H9 (cell line): ENCODE data around the gene DMD. TPM values are rescaled to one million over a fixed set of nuclear protein-coding genes. Genes with fewer than 3 reads are reported as not detected.

Experiments
- DNase-seq: peaks from one replicate; pipeline ENCODE4 v3.0.0-alpha.2; 2017
- H2AFZ ChIP-seq: one replicate; pipeline ENCODE4 v1.6.1; 2013; ENCODE audit warnings: mild to moderate bottlenecking, low read length, control low read depth, moderate library complexity
- H2AK5ac ChIP-seq: 2 replicates; pipeline ENCODE4 v1.6.1; 2013; ENCODE audit warnings: low read length, control low read depth, mixed read lengths; ENCODE audit not compliant: insufficient read length
- H2BK120ac ChIP-seq: one replicate; pipeline ENCODE4 v1.6.1; 2013; ENCODE audit warnings: low read depth, mild to moderate bottlenecking, low read length, control low read depth, inconsistent platforms; ENCODE audit not compliant: poor library complexity, severe bottlenecking
- H2BK12ac ChIP-seq: 2 replicates; pipeline ENCODE4 v1.6.1; 2013; ENCODE audit warnings: low read length, control low read depth, mixed read lengths, low read depth; ENCODE audit not compliant: insufficient read length
- H2BK15ac ChIP-seq: 2 replicates; pipeline ENCODE4 v1.6.1; 2013; ENCODE audit warnings: low read depth, low read length, control low read depth
- H2BK20ac ChIP-seq: one replicate; pipeline ENCODE4 v1.6.1; 2013; ENCODE audit warnings: low read depth, mild to moderate bottlenecking, low read length, control low read depth, inconsistent platforms; ENCODE audit not compliant: poor library complexity, severe bottlenecking
- H2BK5ac ChIP-seq: 2 replicates; pipeline ENCODE4 v1.6.1; 2013; ENCODE audit warnings: low read length, control low read depth, mixed read lengths; ENCODE audit not compliant: insufficient read length
- H3K14ac ChIP-seq: 2 replicates; pipeline ENCODE4 v1.6.1; 2013; ENCODE audit warnings: low read length, control low read depth; ENCODE audit not compliant: insufficient read depth
- H3K18ac ChIP-seq: 2 replicates; pipeline ENCODE4 v1.6.1; 2013; ENCODE audit warnings: low read depth, mild to moderate bottlenecking, mixed read lengths, low read length, control low read depth; ENCODE audit not compliant: insufficient read length
- H3K23ac ChIP-seq: 2 replicates; pipeline ENCODE4 v1.6.1; 2013; ENCODE audit warnings: low read length, control low read depth, mixed read lengths, low read depth; ENCODE audit not compliant: insufficient read length
- H3K23me2 ChIP-seq: 2 replicates; pipeline ENCODE4 v1.6.1; 2013; ENCODE audit warnings: low read depth, mild to moderate bottlenecking, mixed read lengths, low read length, control low read depth; ENCODE audit not compliant: insufficient read length, poor library complexity, severe bottlenecking
- H3K27ac ChIP-seq: 2 replicates; pipeline ENCODE4 v1.5.1; 2013; ENCODE audit warnings: low read length, control low read depth, mixed read lengths, low read depth; ENCODE audit not compliant: insufficient read length
- H3K27me3 ChIP-seq: 2 replicates; pipeline ENCODE4 v1.6.1; 2013; ENCODE audit warnings: low read length, control low read depth, inconsistent platforms; ENCODE audit not compliant: insufficient read depth
- H3K4ac ChIP-seq: 2 replicates; pipeline ENCODE4 v1.6.1; 2013; ENCODE audit warnings: low read depth, mild to moderate bottlenecking, control low read depth, inconsistent platforms, low read length, moderate library complexity
- H3K4me1 ChIP-seq: 2 replicates; pipeline ENCODE4 v1.6.1; 2013; ENCODE audit warnings: low read length, control low read depth, inconsistent platforms; ENCODE audit not compliant: insufficient read depth
- H3K4me2 ChIP-seq: 2 replicates; pipeline ENCODE4 v1.6.1; 2013; ENCODE audit warnings: low read length, control low read depth, mixed read lengths; ENCODE audit not compliant: insufficient read length, insufficient read depth
- H3K56ac ChIP-seq: 2 replicates; pipeline ENCODE4 v1.6.1; 2013; ENCODE audit warnings: low read depth, mild to moderate bottlenecking, mixed read lengths, low read length, control low read depth; ENCODE audit not compliant: insufficient read length
- H3K79me1 ChIP-seq: 2 replicates; pipeline ENCODE4 v1.6.1; 2013; ENCODE audit warnings: low read depth, mild to moderate bottlenecking, moderate library complexity, low read length, control low read depth, inconsistent platforms; ENCODE audit not compliant: insufficient read depth, poor library complexity, severe bottlenecking
- H3K79me2 ChIP-seq: 2 replicates; pipeline ENCODE4 v1.6.1; 2013; ENCODE audit warnings: low read length, control low read depth, inconsistent platforms; ENCODE audit not compliant: insufficient read depth
- H3K9ac ChIP-seq: 2 replicates; pipeline ENCODE4 v1.6.1; 2013; ENCODE audit warnings: low read length, control low read depth, mixed read lengths; ENCODE audit not compliant: insufficient read length; ENCODE audit errors: extremely low read depth
- H3K9me3 ChIP-seq: one replicate; pipeline ENCODE4 v1.6.1; 2013; ENCODE audit warnings: low read depth, low read length, inconsistent platforms; ENCODE audit not compliant: control insufficient read depth
- H3T11ph ChIP-seq: one replicate; pipeline ENCODE4 v1.6.1; 2013; ENCODE audit warnings: mild to moderate bottlenecking, low read length, control low read depth, inconsistent platforms
- H4K20me1 ChIP-seq: one replicate; pipeline ENCODE4 v1.6.1; 2013; ENCODE audit not compliant: control insufficient read depth, insufficient read length, insufficient read depth
- H4K5ac ChIP-seq: 2 replicates; pipeline ENCODE4 v1.6.1; 2013; ENCODE audit warnings: low read depth, mild to moderate bottlenecking, mixed read lengths, low read length, control low read depth; ENCODE audit not compliant: insufficient read length
- H4K8ac ChIP-seq: replicated peaks from 2 replicates; pipeline ENCODE4 v1.6.1; 2013; ENCODE audit warnings: low read length, control low read depth, mixed read lengths, low read depth; ENCODE audit not compliant: insufficient read length
- H4K91ac ChIP-seq: 2 replicates; pipeline ENCODE4 v1.6.1; 2013; ENCODE audit warnings: low read depth, mild to moderate bottlenecking, moderate library complexity, mixed read lengths, low read length, control low read depth; ENCODE audit not compliant: insufficient read length
- H3K27ac Mint-ChIP-seq, 3 experiments: 2 replicates in 2 of 3; 3 replicates in 1 of 3; pipeline ENCODE4 v1.8.0; 2020 to 2021; ENCODE audit warnings: mixed read lengths in 3 of 3, mild to moderate bottlenecking in 1 of 3, moderate library complexity in 1 of 3
- H3K27me3 Mint-ChIP-seq: 2 replicates; pipeline ENCODE4 v1.8.0; 2021; ENCODE audit warnings: low read depth, mild to moderate bottlenecking, moderate library complexity, mixed read lengths
- H3K36me3 Mint-ChIP-seq, 3 experiments: 2 replicates in 2 of 3; 3 replicates in 1 of 3; pipeline ENCODE4 v1.8.0; 2020 to 2021; ENCODE audit warnings: low read depth in 3 of 3, mixed read lengths in 3 of 3; ENCODE audit not compliant: insufficient read depth in 1 of 3
- H3K4me1 Mint-ChIP-seq, 2 experiments: 2 replicates each; pipeline ENCODE4 v1.8.0; 2020; ENCODE audit warnings: mixed read lengths in 2 of 2
- H3K4me3 Mint-ChIP-seq, 2 experiments: 2 replicates in 1 of 2; 3 replicates in 1 of 2; pipeline ENCODE4 v1.8.0; 2020 to 2021; ENCODE audit warnings: mild to moderate bottlenecking in 2 of 2, mixed read lengths in 2 of 2, moderate library complexity in 1 of 2
- H3K9me3 Mint-ChIP-seq, 2 experiments: 2 replicates in 1 of 2; 3 replicates in 1 of 2; pipeline ENCODE4 v1.8.0; 2020; ENCODE audit warnings: mild to moderate bottlenecking in 2 of 2, mixed read lengths in 2 of 2, moderate library complexity in 1 of 2
- CTCF ChIP-seq: fragments of 200-600 bp; sonication (generic); conservative IDR thresholded peaks from 3 replicates; pipeline ENCODE4 v1.8.0; 2021; ENCODE audit warnings: antibody characterized with exemption, mild to moderate bottlenecking
- WGBS: extraction: QIAGEN DNeasy Blood & Tissue Kit; methylation state at CpG from one replicate; pipeline ENCODE4 v1.1.7; 2013; ENCODE audit warnings: missing lambda C conversion rate, low lambda C conversion rate, mixed read lengths; ENCODE audit not compliant: insufficient read length; ENCODE audit errors: extremely low coverage; 5-methylcytosine and 5-hydroxymethylcytosine counted together
- total RNA-seq: library from RNA; stranded (reverse); gene quantifications from 2 replicates; pipeline ENCODE4 v1.2.1, GENCODE V29; 2021

Gene DMD
- total RNA-seq, 1 experiment from 2014 or later = 3.8 TPM

GRCh38 chrX:32614707-32615106, 596.6 kb downstream of the DMD start:
- H3K27ac Mint-ChIP-seq = no peak overlapping the region
- WGBS = no CpG with 5 or more reads among the region's 2 CpGs
- H2AFZ ChIP-seq = no peak overlapping the region

More at GRCh38 chrX:32614707-32615106, 596.6 kb downstream of the DMD start:
- H3K79me2 ChIP-seq = no peaks in the 10 kb centered on the region
- H2BK20ac ChIP-seq = no peak overlapping the region
- Mint-ChIP-seq H3K4me3 (no peak overlapping the region), H3K9me3 (peaks cover 12 to 21% of the 10 kb centered on the region in 2 experiments), H3K36me3 (no peaks in the 10 kb centered on the region; a peak in 1 of 7 replicates), H3K27me3 (no peaks in the 10 kb centered on the region), H3K4me1 (peaks cover 11 to 17% of the 10 kb centered on the region in 2 experiments)
- no peaks in the 10 kb centered on the region for H3K4me1 ChIP-seq
- no peak overlapping the region for H3K56ac ChIP-seq
- no peak for TF ChIP-seq CTCF
- H3K79me1 ChIP-seq = no peaks in the 10 kb centered on the region
- H3K18ac ChIP-seq = no peak overlapping the region
- H3K4me2 ChIP-seq = no peak overlapping the region
- no peak overlapping the region for H3K9ac ChIP-seq
- H3K23me2 ChIP-seq = no peaks in the 10 kb centered on the region
- no peaks in the 10 kb centered on the region for H3K9me3 ChIP-seq
- no peak overlapping the region for H3T11ph ChIP-seq
- H2BK5ac ChIP-seq = no peak overlapping the region
- H4K8ac ChIP-seq = no peak overlapping the region
- no peak overlapping the region for H4K5ac ChIP-seq
- no peak overlapping the region for H3K23ac ChIP-seq
- H4K20me1 ChIP-seq = no peaks in the 10 kb centered on the region
- H3K4ac ChIP-seq = no peak overlapping the region
- no peak overlapping the region for H3K27ac ChIP-seq
- no peak overlapping the region for H4K91ac ChIP-seq
- no peak overlapping the region for H3K14ac ChIP-seq
- no peak for DNase-seq
- no peak overlapping the region for H2BK12ac ChIP-seq
- no peak overlapping the region for H2BK120ac ChIP-seq
- no peak overlapping the region for H2BK15ac ChIP-seq
- H2AK5ac ChIP-seq = no peak overlapping the region
- H3K27me3 ChIP-seq = no peaks in the 10 kb centered on the region
